SK-N-SH (cell line): ENCODE data around the gene EEF1A2. TPM values are rescaled to one million over a fixed set of nuclear protein-coding genes. Genes with fewer than 3 reads are reported as not detected.

Experiments
- CTCF ChIA-PET: fragments of 300-600, 350-600 bp; formaldehyde crosslinking; extraction: SDS; loops from one replicate; lab custom pipeline; 2021; lab: Yijun Ruan, JAX
- POLR2A ChIA-PET: fragments of 350-600 bp; sonication (Branson Sonifier 250); formaldehyde crosslinking; extraction: SDS; loops from one replicate; lab custom pipeline; 2020; ENCODE audit warnings: antibody characterized with exemption, inconsistent platforms; lab: Yijun Ruan, JAX
- DNase-seq: peaks from one replicate; pipeline ENCODE4 v3.0.0; 2012
- H2AFZ ChIP-seq: fragments of 200-600 bp; sonication (generic); 2 replicates; pipeline ENCODE4 v1.8.1; 2016; ENCODE audit warnings: antibody characterized with exemption, mild to moderate bottlenecking, low read depth
- H3F3A ChIP-seq: fragments of 200-600 bp; sonication (generic); replicated peaks from 2 replicates; pipeline ENCODE3; 2016; ENCODE audit warnings: antibody characterized with exemption, mild to moderate bottlenecking; ENCODE audit not compliant: insufficient read depth
- H3K27ac ChIP-seq, 2 experiments: fragments of 200-500 bp in 1 of 2; fragments of 200-600 bp in 1 of 2; sonication (Bioruptor generic) in 1 of 2; sonication (generic), shearing (Covaris generic) in 1 of 2; 2 replicates each; pipeline versions ENCODE4 v1.5.1 to v1.6.1; 2014 to 2016; ENCODE audit warnings: low read depth in 2 of 2, inconsistent platforms in 1 of 2, low read length in 1 of 2, mild to moderate bottlenecking in 1 of 2, mixed read lengths in 1 of 2
- H3K27me3 ChIP-seq: fragments of 200-600 bp; sonication (generic), shearing (Covaris generic); 2 replicates; pipeline ENCODE4 v1.6.1; 2016; ENCODE audit warnings: mixed run types; ENCODE audit not compliant: insufficient read depth
- H3K36me3 ChIP-seq, 2 experiments: fragments of 200-500 bp in 1 of 2; fragments of 200-600 bp in 1 of 2; sonication (Bioruptor generic) in 1 of 2; sonication (generic) in 1 of 2; replicated peaks in 1 of 2; 2 replicates each; pipeline versions ENCODE3 to v1.5.1; 2014 to 2016; ENCODE audit warnings: low read length in 1 of 2, mild to moderate bottlenecking in 1 of 2; ENCODE audit not compliant: insufficient read depth in 2 of 2, control insufficient read depth in 1 of 2
- H3K4me1 ChIP-seq, 2 experiments: fragments of 200-500 bp in 1 of 2; fragments of 200-600 bp in 1 of 2; sonication (Bioruptor generic) in 1 of 2; sonication (generic), shearing (Covaris generic) in 1 of 2; 2 replicates each; pipeline versions ENCODE4 v1.5.1 to v1.6.1; 2014 to 2016; ENCODE audit warnings: low read depth in 1 of 2, low read length in 1 of 2, mixed run types in 1 of 2; ENCODE audit not compliant: insufficient read depth in 2 of 2, control insufficient read depth in 1 of 2
- H3K4me2 ChIP-seq: fragments of 200-600 bp; sonication (generic), shearing (Covaris generic); 2 replicates; pipeline ENCODE4 v1.6.1; 2017; ENCODE audit warnings: mixed run types
- H3K4me3 ChIP-seq, 2 experiments: fragments of 200-500 bp in 1 of 2; fragments of 200-600 bp in 1 of 2; sonication (Bioruptor generic) in 1 of 2; sonication (generic), shearing (Covaris generic) in 1 of 2; 2 replicates each; pipeline versions ENCODE4 v1.5.1 to v1.8.1; 2014 to 2016; ENCODE audit warnings: low read depth in 2 of 2, inconsistent platforms in 1 of 2, low read length in 1 of 2, mild to moderate bottlenecking in 1 of 2, mixed read lengths in 1 of 2, moderate library complexity in 1 of 2
- H3K79me2 ChIP-seq: fragments of 200-600 bp; sonication (generic); 2 replicates; pipeline ENCODE4 v1.8.1; 2017; ENCODE audit warnings: mild to moderate bottlenecking; ENCODE audit not compliant: insufficient read depth
- H3K9ac ChIP-seq: fragments of 200-600 bp; sonication (generic); 2 replicates; pipeline ENCODE4 v1.6.1; 2017; ENCODE audit warnings: mixed run types
- H3K9me2 ChIP-seq: fragments of 200-600 bp; sonication (generic); 2 replicates; pipeline ENCODE4 v1.6.1; 2017; ENCODE audit warnings: mixed run types
- H3K9me3 ChIP-seq: fragments of 200-600 bp; sonication (generic); 2 replicates; pipeline ENCODE4 v1.6.1; 2017; ENCODE audit warnings: mixed run types, mild to moderate bottlenecking, moderate library complexity
- H4K20me1 ChIP-seq: fragments of 200-600 bp; sonication (generic); 2 replicates; pipeline ENCODE4 v1.6.1; 2017; ENCODE audit warnings: mild to moderate bottlenecking, mixed run types; ENCODE audit not compliant: insufficient read depth
- JUND ChIP-seq: IDR thresholded peaks from 2 replicates; pipeline ENCODE4 v1.4.0; 2012
- MXI1 ChIP-seq: IDR thresholded peaks from 2 replicates; pipeline ENCODE4 v1.6.1; 2012; ENCODE audit warnings: mild to moderate bottlenecking, low read depth, low read length, improper control_type of control experiment
- POLR2AphosphoS5 ChIP-seq: IDR thresholded peaks from 2 replicates; pipeline ENCODE4 v1.6.1; 2012; ENCODE audit warnings: low read depth, low read length
- RCOR1 ChIP-seq: fragments of 150-350 bp; IDR thresholded peaks from 2 replicates; pipeline ENCODE4 v1.6.1; 2017; ENCODE audit warnings: antibody characterized with exemption, low read length
- TAF1 ChIP-seq: IDR thresholded peaks from 2 replicates; pipeline ENCODE4 v1.6.1; 2012; ENCODE audit warnings: low read depth, mild to moderate bottlenecking, low read length, moderate library complexity, borderline replicate concordance
- WGBS: methylation state at CpG from one replicate; pipeline ENCODE4 v1.1.6; 2017; ENCODE audit warnings: low lambda C conversion rate; 5-methylcytosine and 5-hydroxymethylcytosine counted together
- polyA plus RNA-seq, 3 experiments: library from polyadenylated mRNA; depleted of rRNA; stranded (reverse); fragments of >200 nt; gene quantifications; 2 replicates each; pipeline ENCODE4 v1.2.3, GENCODE V29; 2012
- TF ChIP-seq, protein P1 (sequence below): fragments of 150-350 bp; IDR thresholded peaks from 2 replicates; pipeline ENCODE4 v1.6.1; 2016; ENCODE audit warnings: mild to moderate bottlenecking, low read depth, low read length
- TF ChIP-seq, protein P2 (sequence below): fragments of 200-600 bp; sonication (generic); IDR thresholded peaks from 2 replicates; pipeline ENCODE4 v1.6.1; 2017; ENCODE audit warnings: antibody characterized with exemption, mild to moderate bottlenecking, moderate library complexity
- TF ChIP-seq, protein P3 (sequence below): IDR thresholded peaks from 2 replicates; pipeline ENCODE4 v1.6.1; 2012; ENCODE audit warnings: mild to moderate bottlenecking, low read depth, low read length, moderate library complexity

The EEF1A2 gene
- polyA plus RNA-seq, 1 of the 3 experiments (the other 2 are of a cell fraction), result 16.5 TPM

DNA sequence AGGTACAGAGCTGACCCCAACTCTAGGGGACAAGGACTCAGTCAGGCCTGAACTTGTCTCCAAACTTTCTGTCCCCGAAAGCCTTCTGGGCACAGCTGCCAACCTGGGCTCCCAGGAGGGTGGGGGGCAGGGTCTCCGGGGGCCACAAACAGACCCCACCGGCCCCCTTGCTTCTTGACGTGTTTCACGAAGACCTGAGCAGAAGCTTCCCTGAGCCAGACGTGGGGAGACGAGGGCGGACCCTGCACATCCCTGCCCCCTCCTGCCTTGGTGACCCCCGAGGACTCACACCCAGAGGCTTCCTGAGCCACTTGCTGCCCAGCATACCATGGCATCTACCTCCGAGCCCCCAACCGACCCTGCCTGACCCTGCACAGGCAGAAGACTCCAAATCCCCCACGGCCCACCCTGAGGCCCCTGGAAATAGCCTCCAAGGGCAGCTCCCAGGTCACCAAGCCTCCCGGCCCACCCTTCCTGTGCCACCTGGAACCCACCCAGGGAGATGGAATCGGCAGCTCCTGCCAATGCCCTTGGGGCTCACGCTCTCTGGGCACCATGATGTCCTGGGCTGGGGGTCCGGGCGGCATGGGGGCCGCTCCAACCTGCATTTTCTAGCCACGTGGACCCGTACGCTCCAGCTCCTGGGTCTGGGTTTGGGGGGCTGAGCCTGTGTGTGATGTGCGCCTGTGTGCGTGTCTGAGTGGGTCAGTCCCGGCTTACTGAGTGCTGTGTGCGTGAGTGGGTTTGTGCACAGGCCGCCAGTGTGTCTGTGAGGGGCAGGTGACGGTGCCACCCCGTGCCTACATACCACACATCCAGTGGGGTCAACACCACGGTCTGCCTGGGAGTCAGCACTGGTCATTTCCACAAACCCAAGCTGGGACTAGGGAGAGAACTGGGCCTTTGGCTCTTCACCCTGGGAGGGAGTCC is 40.8 kb upstream of the EEF1A2 start:
- Histone ChIP-seq H3K27me3 (no peaks in the 10 kb centered on the region), H3K27ac (no peak overlapping the region), H3K9ac (no peak overlapping the region), H3K9me2 (no peaks in the 10 kb centered on the region), H3K79me2 (no peaks in the 10 kb centered on the region), H3K4me2 (no peak overlapping the region), H3K9me3 (no peaks in the 10 kb centered on the region), H3K4me1 (peaks cover 0 to 32% of the 10 kb centered on the region in 2 experiments; a peak in 1 of 4 replicates), H2AFZ (no peak overlapping the region), H3F3A (no peaks in the 10 kb centered on the region), H4K20me1 (no peaks in the 10 kb centered on the region), H3K36me3 (no peaks in the 10 kb centered on the region), H3K4me3 (no peak overlapping the region)
- TF ChIP-seq, protein P1, sequence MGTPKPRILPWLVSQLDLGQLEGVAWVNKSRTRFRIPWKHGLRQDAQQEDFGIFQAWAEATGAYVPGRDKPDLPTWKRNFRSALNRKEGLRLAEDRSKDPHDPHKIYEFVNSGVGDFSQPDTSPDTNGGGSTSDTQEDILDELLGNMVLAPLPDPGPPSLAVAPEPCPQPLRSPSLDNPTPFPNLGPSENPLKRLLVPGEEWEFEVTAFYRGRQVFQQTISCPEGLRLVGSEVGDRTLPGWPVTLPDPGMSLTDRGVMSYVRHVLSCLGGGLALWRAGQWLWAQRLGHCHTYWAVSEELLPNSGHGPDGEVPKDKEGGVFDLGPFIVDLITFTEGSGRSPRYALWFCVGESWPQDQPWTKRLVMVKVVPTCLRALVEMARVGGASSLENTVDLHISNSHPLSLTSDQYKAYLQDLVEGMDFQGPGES, result no peak
- TF ChIP-seq, protein P2, sequence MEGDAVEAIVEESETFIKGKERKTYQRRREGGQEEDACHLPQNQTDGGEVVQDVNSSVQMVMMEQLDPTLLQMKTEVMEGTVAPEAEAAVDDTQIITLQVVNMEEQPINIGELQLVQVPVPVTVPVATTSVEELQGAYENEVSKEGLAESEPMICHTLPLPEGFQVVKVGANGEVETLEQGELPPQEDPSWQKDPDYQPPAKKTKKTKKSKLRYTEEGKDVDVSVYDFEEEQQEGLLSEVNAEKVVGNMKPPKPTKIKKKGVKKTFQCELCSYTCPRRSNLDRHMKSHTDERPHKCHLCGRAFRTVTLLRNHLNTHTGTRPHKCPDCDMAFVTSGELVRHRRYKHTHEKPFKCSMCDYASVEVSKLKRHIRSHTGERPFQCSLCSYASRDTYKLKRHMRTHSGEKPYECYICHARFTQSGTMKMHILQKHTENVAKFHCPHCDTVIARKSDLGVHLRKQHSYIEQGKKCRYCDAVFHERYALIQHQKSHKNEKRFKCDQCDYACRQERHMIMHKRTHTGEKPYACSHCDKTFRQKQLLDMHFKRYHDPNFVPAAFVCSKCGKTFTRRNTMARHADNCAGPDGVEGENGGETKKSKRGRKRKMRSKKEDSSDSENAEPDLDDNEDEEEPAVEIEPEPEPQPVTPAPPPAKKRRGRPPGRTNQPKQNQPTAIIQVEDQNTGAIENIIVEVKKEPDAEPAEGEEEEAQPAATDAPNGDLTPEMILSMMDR, result no peak
- TF ChIP-seq JUND (no peak), MXI1 (no peak), RCOR1 (no peak), POLR2AphosphoS5 (no peak), TAF1 (no peak)
- TF ChIP-seq, protein P3, sequence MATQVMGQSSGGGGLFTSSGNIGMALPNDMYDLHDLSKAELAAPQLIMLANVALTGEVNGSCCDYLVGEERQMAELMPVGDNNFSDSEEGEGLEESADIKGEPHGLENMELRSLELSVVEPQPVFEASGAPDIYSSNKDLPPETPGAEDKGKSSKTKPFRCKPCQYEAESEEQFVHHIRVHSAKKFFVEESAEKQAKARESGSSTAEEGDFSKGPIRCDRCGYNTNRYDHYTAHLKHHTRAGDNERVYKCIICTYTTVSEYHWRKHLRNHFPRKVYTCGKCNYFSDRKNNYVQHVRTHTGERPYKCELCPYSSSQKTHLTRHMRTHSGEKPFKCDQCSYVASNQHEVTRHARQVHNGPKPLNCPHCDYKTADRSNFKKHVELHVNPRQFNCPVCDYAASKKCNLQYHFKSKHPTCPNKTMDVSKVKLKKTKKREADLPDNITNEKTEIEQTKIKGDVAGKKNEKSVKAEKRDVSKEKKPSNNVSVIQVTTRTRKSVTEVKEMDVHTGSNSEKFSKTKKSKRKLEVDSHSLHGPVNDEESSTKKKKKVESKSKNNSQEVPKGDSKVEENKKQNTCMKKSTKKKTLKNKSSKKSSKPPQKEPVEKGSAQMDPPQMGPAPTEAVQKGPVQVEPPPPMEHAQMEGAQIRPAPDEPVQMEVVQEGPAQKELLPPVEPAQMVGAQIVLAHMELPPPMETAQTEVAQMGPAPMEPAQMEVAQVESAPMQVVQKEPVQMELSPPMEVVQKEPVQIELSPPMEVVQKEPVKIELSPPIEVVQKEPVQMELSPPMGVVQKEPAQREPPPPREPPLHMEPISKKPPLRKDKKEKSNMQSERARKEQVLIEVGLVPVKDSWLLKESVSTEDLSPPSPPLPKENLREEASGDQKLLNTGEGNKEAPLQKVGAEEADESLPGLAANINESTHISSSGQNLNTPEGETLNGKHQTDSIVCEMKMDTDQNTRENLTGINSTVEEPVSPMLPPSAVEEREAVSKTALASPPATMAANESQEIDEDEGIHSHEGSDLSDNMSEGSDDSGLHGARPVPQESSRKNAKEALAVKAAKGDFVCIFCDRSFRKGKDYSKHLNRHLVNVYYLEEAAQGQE, result no peak
- ChIA-PET CTCF (interaction anchor here (1.1 to 6.3 kb wide), 11 partner anchors 10 to 435 kb away, joined by 3 to 82 read pairs (median 25); partner anchors contain the start of genes PPDPF, SRMS and STMN3), POLR2A (interaction anchor here (0.7 to 1.2 kb wide), 2 partner anchors 13 to 17 kb away, joined by 3 to 4 read pairs; no protein-coding TSS in a partner anchor)
- DNase-seq, result no peak
- WGBS, result 86% methylated on average over 9 of the region's 29 CpGs
